ENCODE results near the gene ACTN3. TPM values are rescaled to one million over a fixed set of nuclear protein-coding genes. Genes with fewer than 3 reads are reported as not detected.
A peak's percentile ranks its signal among the peaks of the same experiment; 100 is the strongest.

The ACTN3 gene
- total and polyA plus RNA-seq, 7 donors, result 2.9 to 531 (median 60.2) TPM

- Histone ChIP-seq H3K9me3 (no peaks in the 10 kb centered on the region), H3K36me3 (ENCODE audit: insufficient read depth in 1 of 2, low read depth in 1 of 2) (peaks cover 0 to 34% of the 10 kb centered on the region in 2 donors), H3K27ac (peak overlapping the region; percentile 65), H3K4me1 (peaks cover 12% of the 10 kb centered on the region), H3K4me3 (no peak overlapping the region), H3K27me3 (ENCODE audit: insufficient read depth in 3 of 3, low read length in 2 of 3) (no peaks in the 10 kb centered on the region)
- no peak for ATAC-seq
- intact Hi-C loops (cut with DNase I), result no loop called here
- no peak for DNase-seq
- 74 to 88% (median 78%) methylated on average over 7 of the region's 7 CpGs for WGBS, 3 donors
- TF ChIP-seq CTCF (IDR thresholded peaks at IDR 0.05), result no peak
These were observed 22.4 kb downstream of the ACTN3 start for GRCh38 chr11:66569076-66569475.

GRCh38 chr11:66570079-66570849 is 23.6 kb downstream of the ACTN3 start:
- Histone ChIP-seq H3K27me3 (ENCODE audit: insufficient read depth in 3 of 3, low read length in 2 of 3) (no peaks in the 10 kb centered on the region), H3K36me3 (ENCODE audit: insufficient read depth in 1 of 2, low read depth in 1 of 2) (peaks cover 0 to 22% of the 10 kb centered on the region in 2 donors), H3K4me3 (no peak overlapping the region), H3K27ac (no peak overlapping the region), H3K4me1 (peaks cover 12% of the 10 kb centered on the region), H3K9me3 (no peaks in the 10 kb centered on the region)
- DNase-seq, result no peak
- no peak for TF ChIP-seq CTCF (IDR thresholded peaks at IDR 0.05)
- intact Hi-C loops (cut with DNase I), result no loop called here
- 47 to 53% (median 48%) methylated on average over 5 of the region's 5 CpGs for WGBS, 3 donors
- ATAC-seq, result no peak

- ATAC-seq, result no peak
- Histone ChIP-seq H3K27ac (no peak overlapping the region), H3K4me3 (no peak overlapping the region), H3K9me3 (no peaks in the 10 kb centered on the region), H3K27me3 (ENCODE audit: insufficient read depth in 3 of 3, low read length in 2 of 3) (no peaks in the 10 kb centered on the region), H3K4me1 (peaks cover 12% of the 10 kb centered on the region), H3K36me3 (ENCODE audit: insufficient read depth in 1 of 2, low read depth in 1 of 2) (peaks cover 0 to 16% of the 10 kb centered on the region in 2 donors)
- DNase-seq, result no peak
- 65 to 77% (median 76%) methylated on average over 2 of the region's 2 CpGs for WGBS, 3 donors
- TF ChIP-seq CTCF (IDR thresholded peaks at IDR 0.05), result no peak
- intact Hi-C loops (cut with DNase I), result no loop called here
These were observed 24.1 kb downstream of the ACTN3 start for GRCh38 chr11:66570850-66571180.

- DNase-seq, result peak; percentile 83 to 86
- no peak overlapping the region for H3K4me3 ChIP-seq
- no peaks in the 10 kb centered on the region for H3K36me3 ChIP-seq (ENCODE audit: insufficient read depth in 1 of 2, low read depth in 1 of 2)
- no peak overlapping the region for H3K27ac ChIP-seq
- peak; percentile 75 for TF ChIP-seq CTCF (IDR thresholded peaks at IDR 0.05)
- 16 to 19% (median 18%) methylated on average over 25 of the region's 25 CpGs for WGBS, 3 donors
- intact Hi-C loops (cut with DNase I), result loop anchor here (1.0 to 5.0 kb wide), 3 partner anchors 99 to 253 kb away; no protein-coding TSS in a partner anchor
- peak; percentile 74 to 95 (median 92) for ATAC-seq
- no peaks in the 10 kb centered on the region for H3K27me3 ChIP-seq (ENCODE audit: insufficient read depth in 3 of 3, low read length in 2 of 3)
- no peaks in the 10 kb centered on the region for H3K9me3 ChIP-seq
- H3K4me1 ChIP-seq, result no peaks in the 10 kb centered on the region
These were observed 32.4 kb downstream of the ACTN3 start for GRCh38 chr11:66579017-66579606.
